SK-MEL-5 (cell line): ENCODE measurements around the gene SOCS1. TPM values are rescaled to one million over a fixed set of nuclear protein-coding genes. Genes with fewer than 3 reads are reported as not detected.

Experiments used
- small RNA-seq, 2 experiments: library from RNA; depleted of rRNA; stranded (forward); fragments of <200 nt; gene quantifications; one replicate each; pipeline ENCODE3, GENCODE V24; 2014
- total RNA-seq: library from RNA; depleted of rRNA; stranded (reverse); fragments of >200 nt; shearing (Covaris generic); gene quantifications from 2 replicates; pipeline ENCODE4 v1.2.3, GENCODE V29; 2014; rRNA removed

The SOCS1 gene
- total RNA-seq, 1 experiment from 2014 or later = 1.1 TPM

Small RNA genes within 50 kb of the gene (small RNA-seq; reads per million reads assigned to genes)
- gene RF00554 = 0 reads per million in 2 experiments

Other genes starting within 250 kb of the SOCS1 start
- not detected in 2 replicates for gene TNP2, start 13.1 kb upstream of the SOCS1 start, total RNA-seq
- gene PRM3, start 17.4 kb upstream of the SOCS1 start, total RNA-seq = not detected in 2 replicates
- not detected in 2 replicates for gene PRM2, start 20.3 kb upstream of the SOCS1 start, total RNA-seq
- gene PRM1, start 25.1 kb upstream of the SOCS1 start, total RNA-seq = not detected in 2 replicates
- 23.2 and 28.1 TPM in 2 replicates for gene RMI2, start 89.3 kb upstream of the SOCS1 start, total RNA-seq